ENCODE results near the gene KCNE5.

GRCh38 chrX:109643687-109644086 is 18.7 kb upstream of the KCNE5 start:
- TF ChIP-seq POLR2A (IDR thresholded peaks at IDR 0.05) (no peak), CTCF (IDR thresholded peaks at IDR 0.05 in 4 of 5, conservative IDR thresholded peaks at IDR 0.05 in 1 of 5) (no peak)

All from gastrocnemius medialis (tissue), 4 donors.